Body of pancreas (tissue), 4 donors: ENCODE measurements around the gene ENO4.

Source experiments
- CTCF ChIP-seq, 7 experiments: fragments of 450-650 bp in 4 of 7; fragments of 200-600 bp in 3 of 7; sonication (generic) in 3 of 7; IDR thresholded peaks; one replicate each; pipeline ENCODE4 v1.5.1; 2016 to 2019; ENCODE audit warnings: antibody characterized with exemption in 7 of 7
- POLR2A ChIP-seq, 3 donors: fragments of 450-650 bp; IDR thresholded peaks; one replicate each; pipeline ENCODE4 v1.6.1; 2016; ENCODE audit warnings: antibody characterized with exemption in 3 of 3, mild to moderate bottlenecking in 2 of 3

DNA sequence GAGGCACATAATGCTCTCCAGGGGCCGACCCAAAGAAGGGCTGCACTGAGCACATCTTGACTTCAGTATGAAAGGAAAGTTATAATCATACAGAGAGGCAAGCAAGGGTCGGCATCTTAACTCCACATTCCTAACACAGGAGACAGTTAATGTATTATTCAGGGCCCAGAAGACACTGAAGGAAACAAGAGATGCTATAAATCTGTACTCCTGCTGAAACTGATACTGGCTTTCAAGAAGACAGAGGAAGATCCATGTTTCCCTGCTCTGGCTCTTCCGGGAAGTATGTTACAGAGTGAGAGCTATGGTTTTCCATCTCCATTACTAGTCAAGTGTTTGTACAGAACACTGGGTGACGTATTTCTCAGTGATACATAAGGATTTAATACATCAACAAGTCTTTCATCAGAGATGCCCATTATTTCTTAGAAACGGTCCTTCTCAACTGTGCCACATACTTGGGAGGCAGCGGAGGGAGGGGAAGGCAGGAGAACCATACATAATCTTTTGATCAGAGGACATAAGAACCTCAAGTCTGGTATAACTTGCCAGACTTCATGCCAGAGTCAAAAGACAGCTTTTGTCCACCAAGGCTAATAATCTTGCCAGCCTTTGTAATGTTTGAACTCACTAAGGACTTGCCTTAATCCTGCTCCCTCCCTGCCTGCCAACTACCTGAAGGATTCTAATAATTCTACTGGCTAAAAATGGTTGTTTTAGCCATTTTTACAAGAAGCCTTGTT, 58.1 kb downstream of the ENO4 start:
- no peak for TF ChIP-seq POLR2A (IDR thresholded peaks at IDR 0.05)
- no peak for TF ChIP-seq CTCF (IDR thresholded peaks at IDR 0.05)
